ENCODE results near the gene MAP3K19.
"Not testable (repeated sequence)": the region's sequence is repeated elsewhere in the genome, so short reads cannot be mapped to it uniquely, and the experiment has no call there.

The MAP3K19 gene

DNA sequence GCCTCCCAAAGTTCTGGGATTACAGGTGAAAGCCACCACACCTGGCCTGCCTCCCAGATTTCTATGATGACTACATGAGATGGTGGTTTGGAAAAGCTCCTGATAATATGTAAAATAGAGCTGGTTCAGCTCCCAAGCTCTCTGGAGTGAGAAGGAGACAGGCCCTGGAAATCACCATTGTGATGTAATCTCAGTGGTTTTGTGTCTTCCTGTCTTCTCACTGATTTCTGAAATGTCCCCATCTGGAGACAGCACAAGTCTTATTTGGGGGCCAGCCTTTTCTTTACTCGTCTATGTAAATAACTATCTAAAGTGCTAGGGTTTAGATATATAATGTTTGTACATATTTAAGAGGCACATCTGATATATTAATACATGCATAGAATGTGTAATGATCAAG is 64.6 kb downstream of the MAP3K19 start:
- no peak for DNase-seq

DNA sequence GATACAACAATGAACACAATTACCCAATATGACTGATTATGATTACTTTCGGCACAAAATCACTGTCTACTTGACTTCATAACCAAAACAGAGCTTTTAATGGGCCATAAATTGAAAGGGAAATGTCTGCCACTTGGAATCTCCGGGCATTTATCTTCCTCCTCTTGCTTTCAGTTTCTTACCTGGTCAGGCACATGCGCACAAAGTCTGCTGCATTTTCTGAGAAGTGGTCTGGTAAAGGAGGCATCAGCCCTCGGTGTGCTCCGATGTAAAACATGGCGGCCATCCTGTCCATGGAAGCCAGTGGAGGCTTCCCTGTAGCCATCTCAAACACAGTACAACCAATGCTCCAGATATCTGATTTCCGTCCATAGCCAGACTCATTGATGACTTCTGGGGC is 66.6 kb downstream of the MAP3K19 start:
- DNase-seq: no peak

DNA sequence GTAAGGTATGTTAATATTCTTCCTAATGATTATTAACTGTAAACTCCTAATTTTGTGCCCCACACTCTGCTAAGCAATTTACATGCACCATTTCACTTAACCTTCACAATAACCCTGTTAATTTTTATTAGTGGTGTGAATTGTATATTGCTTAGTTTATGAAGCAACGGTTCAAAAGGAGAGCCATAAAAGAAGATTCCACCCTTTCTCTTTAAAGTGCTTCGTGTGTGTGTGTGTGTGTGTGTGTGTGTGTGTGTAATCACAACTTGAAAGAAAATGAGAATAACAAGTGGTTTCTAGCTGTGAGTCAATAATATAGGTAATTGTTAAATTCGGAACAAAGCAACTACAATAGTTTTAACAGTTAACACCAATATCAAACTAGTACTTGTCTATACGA is 68.0 kb downstream of the MAP3K19 start:
- DNase-seq: no peak

DNA sequence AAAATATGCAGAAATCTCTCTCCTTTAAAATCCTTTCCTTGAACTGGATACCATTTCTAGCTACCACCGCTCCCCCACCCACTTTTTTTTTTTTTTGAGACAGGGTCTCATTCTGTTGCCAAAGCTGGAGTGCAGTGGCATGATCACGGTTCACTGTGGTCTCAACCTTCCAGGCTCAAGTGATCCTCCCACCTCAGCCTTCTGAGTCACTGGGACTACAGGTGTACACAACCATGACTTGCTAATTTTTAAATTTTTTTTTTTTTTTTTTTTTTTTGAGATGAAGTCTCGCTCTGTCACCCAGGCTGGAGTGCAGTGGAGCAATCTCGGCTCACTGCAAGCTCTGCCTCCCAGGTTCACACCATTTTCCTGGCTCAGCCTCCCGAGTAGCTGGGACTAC is 70.1 kb downstream of the MAP3K19 start:
- not testable (repeated sequence) for DNase-seq

DNA sequence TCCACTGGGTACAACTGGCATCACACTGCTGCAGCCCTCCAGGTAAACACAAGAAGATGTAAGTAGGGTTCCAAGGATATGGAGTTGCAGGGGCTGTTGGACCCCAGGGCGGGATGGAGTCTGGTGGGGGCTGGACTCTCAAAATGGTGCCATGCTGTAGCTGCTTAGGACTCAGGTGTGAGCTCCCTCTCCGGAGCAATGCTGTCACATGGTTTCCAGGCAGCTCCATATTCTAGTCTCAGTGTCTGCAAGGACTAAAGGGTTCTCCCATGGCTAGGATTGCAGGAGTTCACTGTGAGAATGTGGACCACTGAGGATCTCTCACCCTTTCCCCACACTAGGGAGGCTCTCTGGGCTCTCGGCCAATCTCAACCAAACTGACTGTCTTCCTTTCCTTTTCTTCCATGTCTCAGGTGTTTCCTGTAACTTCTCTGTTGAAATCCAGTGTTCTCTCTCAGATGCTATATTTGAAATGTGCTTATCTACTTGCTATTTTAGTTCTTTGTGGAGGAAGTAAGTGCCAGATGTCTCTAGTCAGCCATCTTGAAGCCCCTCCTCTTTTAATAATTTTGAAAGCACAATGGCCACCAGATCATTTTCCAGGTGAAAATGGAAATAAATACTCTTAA is 71.1 kb downstream of the MAP3K19 start:
- DNase-seq: no peak

DNA sequence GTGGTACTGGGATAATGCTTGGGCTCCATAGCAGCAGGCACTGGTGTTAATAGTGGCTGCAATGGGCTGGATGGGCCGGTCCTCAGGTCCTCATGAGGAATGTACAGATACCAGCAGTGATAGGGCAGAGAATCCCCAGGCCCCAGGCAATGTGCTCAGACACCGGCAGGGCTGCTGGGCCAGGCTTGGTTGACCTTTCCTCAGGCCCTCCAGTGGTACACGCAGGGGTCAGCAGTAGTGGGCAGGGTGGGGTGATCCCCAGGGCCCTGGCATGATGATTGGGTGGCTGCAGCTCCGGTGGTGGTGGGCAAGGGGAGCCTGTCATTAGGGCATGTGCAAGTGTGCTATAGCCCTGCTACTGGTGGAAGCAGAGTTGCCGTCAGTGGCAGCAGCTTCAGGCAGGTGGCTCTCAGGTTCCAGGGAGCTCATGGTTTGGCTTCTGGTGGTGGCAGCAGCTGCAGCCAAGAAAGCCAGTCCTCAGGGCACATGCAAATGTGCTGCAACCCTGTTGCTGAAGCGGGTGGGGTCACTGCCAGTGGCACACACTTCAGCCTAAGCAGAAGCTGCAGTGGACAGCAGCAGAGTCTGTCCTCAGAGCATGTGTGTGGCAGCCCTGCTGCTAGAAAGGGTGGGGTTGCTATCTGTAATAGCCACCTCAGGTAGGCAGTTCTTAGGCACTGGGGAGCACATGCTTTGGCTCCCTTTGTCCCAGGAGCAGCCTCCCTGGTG is 71.8 kb downstream of the MAP3K19 start:
- DNase-seq: no peak

DNA sequence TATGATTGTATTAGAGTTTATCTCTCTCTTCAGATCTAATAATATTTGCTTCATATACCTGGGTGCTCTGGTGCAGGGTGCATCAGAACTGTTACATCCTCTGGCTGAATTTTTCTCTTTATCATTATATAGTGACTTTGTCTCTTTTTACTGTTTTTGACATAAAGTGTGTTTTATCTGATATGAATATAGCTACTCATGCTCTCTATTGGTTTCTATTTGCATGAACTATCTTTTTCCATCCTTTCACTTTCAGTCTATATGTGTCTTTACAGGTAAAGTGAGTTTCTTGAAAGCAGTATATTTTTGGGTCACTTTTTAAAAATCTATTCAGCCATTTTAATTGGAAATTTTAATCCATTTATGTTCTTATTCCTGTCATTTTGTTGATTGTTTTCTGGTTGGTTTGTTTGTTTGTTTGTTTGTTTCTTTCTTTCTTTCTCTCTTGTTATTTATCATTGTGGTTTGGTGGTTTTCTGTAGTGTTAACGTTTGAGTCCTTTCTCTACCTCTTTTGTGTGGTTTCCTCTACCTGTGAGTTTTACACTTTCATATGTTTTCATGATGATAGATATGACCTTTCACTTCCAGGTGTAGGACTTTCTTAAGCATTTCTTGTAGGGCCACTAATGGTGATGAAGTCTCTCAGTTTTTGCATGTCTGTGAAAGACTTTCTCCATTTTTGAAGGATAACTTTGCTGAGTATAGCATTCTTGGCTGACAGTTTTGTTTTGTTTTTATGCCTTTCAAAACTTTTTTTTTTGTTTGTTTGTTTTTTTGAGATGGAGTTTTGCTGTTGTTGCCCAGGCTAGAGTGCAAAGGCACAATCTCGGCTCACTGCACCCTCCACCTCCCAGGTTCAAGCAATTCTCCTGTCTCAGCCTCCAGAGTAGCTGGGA is 73.8 kb downstream of the MAP3K19 start:
- no peak for DNase-seq

DNA sequence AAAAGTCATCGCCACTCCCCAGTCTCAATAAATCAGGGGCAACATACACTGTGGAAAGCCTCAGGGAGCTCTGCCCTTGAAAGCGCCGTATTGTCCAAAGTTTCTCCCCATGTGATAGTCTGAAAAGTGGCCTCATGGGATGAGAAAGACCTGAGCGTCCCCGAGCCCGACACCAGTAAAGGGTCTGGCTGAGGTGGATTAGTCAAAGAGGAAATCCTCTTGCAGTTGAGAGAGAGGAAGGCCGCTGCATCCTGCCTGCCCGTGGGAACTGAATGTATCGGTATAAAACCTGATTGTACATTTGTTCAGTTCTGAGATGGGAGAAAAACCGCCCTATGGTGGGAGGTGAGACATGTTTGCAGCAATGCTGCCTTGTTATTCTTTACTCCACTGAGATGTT is 80.1 kb downstream of the MAP3K19 start:
- not testable (repeated sequence) for DNase-seq

DNA sequence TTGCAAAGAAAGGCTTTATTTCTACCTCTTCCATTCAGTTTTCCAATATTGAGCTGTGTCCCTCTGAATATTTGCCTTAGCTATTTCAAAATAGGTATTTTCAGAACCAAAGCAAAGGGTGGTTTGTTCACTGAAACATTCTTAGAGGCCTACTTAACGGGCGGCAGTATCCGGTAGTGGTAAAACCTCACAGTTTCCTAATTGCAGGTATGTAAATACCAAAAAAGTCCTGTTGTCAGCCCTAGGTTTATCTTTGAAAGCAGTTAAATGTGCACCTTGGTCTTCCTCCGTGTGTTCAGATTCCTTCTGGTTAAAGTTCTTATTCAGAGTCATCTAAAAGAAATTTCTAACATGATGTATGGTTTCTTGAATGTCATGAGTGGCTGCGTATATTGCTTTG is 89.8 kb downstream of the MAP3K19 start:
- DNase-seq: no peak

DNA sequence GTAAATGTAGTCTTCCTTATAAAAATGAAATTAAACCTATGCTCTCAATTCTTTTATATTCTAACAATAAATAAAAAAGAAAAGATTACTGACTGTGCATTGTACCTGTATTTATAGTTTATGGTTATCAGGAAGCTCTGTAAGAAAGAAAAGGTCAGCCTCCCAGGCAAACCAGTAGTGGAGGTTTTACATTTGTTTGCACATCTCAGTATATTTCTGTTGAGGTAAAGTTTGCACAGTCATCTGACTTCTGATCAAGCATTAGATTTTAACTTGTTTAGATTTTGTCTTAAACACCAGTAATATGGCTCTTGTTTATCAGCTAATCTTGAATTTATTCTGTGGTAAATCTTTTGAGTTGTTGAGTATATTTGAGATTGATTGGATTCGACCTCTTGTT is 91.5 kb downstream of the MAP3K19 start:
- DNase-seq: no peak

DNA sequence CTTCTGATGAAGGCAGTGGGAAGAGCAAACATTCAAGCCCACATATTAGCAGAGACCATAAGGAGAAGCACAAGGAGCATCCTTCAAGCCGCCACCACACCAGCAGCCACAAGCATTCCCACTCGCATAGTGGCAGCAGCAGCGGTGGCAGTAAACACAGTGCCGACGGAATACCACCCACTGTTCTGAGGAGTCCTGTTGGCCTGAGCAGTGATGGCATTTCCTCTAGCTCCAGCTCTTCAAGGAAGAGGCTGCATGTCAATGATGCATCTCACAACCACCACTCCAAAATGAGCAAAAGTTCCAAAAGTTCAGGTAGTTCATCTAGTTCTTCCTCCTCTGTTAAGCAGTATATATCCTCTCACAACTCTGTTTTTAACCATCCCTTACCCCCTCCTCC is 93.2 kb downstream of the MAP3K19 start:
- DNase-seq: no peak

DNA sequence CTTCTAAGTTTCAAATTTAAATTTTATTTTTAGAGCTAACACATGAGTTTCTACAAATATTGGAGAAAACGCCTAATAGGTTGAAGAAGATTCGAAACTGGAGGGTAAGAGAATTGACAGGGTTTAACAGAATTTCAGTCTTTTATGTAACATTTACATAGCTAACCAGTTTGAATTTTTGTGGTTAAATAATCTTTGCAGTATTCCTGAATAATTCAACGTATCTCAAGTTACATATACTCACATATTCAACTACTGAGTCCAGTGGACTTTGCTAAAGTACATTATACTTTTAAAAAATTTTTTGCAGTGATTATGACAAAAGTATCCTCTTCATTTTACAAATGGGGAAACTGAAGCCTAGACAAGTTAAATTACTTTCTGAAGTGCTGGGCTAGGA is 94.6 kb downstream of the MAP3K19 start:
- no peak for DNase-seq

DNA sequence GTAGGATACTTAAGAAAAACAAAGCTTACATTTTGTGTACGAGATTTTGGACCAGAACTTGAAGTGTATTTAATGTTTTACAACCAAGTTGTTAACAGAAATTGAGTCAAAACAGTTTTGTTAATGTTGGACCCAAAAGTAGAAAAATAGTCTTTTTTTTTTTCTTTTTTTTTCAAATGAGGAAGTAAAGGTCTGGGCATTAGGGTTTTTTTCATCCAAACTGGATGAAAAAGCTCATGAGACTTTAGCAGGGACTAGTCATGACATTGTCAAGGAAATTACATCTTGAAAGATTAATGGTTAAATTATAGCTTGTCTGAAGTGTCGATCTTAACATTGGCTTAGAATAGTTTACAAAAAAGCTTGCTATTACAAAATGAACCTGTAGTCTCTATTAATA is 96.4 kb downstream of the MAP3K19 start:
- no peak for DNase-seq

DNA sequence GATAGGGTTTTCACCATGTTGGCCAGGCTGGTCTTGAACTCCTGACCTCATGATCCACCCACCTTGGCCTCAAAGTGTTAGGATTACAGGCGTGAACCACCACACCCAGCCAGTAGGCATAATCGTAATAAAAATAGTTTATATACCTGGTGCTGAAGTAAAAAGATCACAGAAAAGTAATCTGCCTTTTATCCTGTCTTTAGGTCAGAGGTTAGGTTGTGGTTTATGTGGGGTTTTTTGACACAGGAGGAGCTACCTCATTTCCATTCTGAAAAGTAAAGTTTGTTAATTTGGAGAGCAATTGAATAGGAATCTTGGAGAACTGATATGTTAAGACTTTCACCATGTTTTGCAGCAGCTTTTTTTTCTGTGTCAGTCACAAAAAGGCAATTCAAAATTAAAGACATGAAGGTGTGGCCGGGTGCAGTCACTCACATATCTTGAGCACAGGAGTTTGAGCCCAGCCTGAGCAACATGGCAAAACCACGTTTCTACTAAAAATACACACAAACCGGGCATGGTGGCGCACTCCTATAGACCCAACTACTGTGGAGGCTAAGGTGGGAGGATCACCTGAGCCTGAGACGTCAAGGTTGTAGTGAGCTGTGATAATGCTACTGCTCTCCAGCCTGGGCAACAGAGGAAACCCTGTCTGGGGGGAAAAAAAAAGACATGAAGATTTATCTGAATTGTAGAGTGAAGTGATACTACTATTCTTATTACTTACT is 97.1 kb downstream of the MAP3K19 start:
- DNase-seq: no peak

DNA sequence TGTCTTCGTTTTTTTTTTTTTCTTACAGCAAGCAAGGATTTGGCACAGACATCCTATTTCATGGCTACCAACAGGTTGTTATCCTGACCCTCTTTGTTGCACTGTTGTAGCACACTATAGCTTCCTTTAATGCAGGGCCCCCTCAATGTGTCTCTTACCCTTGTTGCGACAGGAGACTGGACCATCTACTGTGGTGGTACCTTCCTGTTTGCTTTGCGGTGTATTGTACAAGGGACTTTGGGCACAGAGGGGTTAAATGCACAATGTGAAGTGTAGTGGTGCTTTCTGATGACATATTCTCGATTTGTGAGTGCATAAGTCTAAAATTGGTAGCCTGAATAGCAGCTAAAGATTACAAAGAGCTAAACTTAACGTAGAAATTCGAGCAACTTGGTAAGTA is 101.2 kb downstream of the MAP3K19 start:
- DNase-seq: no peak

DNA sequence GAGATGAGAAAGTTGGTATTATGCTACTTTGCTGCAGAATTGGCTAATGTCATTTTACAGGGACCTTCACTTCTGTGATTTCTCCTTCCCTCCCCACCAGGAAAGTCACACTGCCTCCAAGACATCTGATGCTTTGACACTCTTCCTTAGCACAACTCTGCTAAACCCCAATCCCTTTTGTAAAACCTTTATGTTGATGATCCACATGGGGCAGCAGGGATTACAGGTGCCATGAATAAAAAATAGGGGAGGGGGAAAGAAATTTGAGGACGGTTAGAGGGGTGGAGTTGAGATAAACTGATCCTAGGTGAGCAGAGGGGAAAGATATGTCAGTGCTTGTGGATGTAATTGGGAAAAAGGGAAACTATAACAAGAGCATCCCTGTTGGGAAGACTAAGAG is 102.3 kb downstream of the MAP3K19 start:
- no peak for DNase-seq

DNA sequence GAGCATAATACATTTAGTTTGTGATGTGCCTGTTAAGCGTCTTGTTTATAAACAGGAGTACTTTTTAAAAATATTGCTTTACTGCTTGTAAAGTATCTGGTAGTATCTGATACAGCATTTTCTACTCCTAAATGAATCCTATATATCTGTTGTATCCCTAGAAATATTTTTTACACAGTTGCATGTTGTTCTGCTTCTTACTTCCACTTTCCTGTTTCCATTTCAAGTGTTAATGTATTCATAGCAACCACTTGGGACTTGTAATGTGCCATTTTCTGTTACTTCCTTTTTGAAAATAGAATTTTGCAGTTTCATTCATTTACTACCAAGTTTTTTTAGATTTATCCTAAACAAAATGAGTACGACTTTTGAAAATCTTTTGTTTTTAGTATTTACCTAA is 103.7 kb downstream of the MAP3K19 start:
- DNase-seq: no peak

DNA sequence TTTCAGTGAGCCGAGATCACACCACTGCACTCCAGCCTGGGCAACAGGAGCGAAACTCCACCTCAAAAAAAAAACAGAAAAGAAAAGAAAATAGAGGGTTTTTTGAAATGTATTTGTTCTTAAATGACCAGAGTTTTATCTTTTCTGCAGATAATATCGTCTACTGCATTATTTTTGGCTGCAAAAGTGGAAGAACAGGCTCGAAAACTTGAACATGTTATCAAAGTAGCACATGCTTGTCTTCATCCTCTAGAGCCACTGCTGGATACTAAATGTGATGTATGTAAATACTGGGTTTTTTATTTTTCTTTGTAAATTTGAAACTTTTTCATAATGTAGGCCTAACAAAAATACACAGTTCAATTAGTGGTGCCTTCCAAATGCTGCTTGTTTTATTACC is 110.6 kb downstream of the MAP3K19 start:
- no peak for DNase-seq

DNA sequence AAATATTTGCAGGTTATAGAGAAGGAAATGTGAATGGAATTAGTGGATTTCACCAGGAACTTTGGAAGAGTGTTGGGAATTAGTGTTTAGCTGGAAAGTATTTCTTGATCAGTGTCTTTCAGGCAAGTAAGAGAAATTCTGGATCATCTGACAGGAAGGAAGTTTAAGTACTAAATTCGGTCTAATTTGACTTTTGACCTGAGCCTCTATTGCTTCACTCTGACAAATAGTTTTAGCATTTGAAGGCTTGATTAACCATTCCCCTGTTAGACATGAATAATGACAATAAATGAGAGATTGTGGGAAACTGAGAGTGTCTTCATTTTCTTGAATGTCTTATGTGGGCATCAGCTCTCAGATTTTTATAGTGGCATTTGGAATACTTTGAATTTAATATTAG is 112.6 kb downstream of the MAP3K19 start:
- DNase-seq: no peak

DNA sequence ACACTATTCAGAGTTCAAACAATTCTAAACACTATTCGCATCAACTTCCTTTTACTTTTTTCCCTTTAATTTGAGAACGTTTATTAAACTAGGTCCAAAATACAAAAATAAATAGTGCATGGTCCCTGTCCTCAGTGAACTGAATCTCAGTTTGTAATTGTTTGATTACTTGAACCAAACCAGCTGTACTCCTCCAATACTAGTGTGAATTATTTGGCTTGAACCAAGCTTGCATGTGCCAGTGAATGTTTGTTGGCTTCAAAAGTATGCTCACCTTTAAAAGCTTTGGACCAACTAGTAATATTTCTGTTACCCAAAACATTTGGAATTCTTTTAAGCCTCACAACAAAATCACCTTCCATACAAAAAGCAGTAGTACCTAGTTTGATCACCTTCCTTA is 113.1 kb downstream of the MAP3K19 start:
- no peak for DNase-seq

DNA sequence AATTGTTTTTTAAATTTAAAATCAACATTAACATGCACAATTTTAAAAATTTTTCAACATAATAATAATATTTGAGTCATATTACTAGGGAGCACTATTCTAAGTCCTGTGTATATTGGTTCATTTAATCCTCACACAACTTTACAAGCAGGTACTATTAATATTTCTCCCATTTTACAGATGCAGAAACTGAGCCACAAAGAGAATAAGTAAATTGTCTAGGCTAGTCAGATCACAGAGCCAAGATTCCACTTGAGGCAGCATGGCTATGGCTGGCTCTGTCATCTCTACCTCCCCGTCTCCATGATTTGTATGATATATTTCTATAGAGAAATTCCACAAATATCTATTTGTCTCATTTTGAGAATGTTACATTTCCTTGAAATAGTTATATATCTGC is 113.5 kb downstream of the MAP3K19 start:
- DNase-seq: no peak

DNA sequence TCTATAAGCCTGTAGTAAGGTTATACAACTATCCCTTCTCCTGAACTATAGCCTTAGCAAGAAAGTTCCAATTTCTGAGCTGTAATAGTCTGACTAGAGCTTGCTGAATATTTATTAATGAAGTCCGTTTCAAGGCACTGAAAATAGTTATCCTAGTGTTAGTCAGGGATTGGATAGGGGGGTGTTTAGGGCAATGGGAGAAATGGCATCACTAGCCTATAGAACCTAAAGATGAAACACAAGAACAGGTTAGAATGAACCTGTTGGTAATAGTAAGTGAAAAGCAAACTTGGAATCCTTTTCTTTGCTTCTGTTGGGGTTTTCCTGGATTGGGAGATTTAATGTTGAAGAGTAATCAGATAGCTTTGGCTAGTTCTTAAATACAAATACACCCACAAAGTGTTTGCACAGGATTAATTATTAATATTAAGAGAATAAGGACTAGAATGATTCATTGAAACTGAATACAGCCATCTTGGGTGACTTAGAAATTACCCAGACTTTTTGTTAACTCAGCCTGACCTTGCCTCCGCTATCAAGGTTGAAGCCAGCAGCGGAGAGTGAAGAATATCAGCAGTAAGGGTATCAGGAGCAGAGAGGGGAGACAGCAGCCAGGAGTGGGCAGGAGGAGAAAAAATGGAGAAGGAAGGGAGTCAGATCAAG is 114.3 kb downstream of the MAP3K19 start:
- no peak for DNase-seq

DNA sequence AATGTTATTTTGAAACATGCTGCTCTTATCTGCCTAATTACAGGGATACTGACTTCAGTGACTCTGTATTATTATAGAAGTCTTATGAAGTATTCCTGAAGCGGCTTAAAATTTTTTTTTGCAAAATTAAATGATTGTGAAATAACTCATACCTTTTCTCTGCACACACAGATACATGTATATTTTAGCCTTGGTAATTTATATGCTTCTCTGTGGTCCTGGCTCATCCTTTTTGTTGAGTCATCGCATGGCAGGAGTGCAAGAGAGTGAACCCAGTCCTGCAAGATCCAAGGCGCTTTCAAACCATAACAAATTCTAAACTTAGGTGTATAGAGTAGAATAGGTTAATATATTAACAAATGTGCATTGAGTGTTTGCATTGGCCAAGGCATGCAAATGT is 120.1 kb downstream of the MAP3K19 start:
- DNase-seq: no peak
